GM12801 (cell line): ENCODE measurements around the gene BRSK1.

Experiments
- CTCF ChIP-seq: IDR thresholded peaks from one replicate; pipeline ENCODE4 v1.5.1; 2011; ENCODE audit warnings: control low read depth; ENCODE audit not compliant: insufficient read length; ENCODE audit errors: extremely low read depth

BRSK1 gene

GRCh38 chr19:55270172-55270942 is 13.4 kb upstream of the BRSK1 start:
- TF ChIP-seq CTCF, result no peak

- TF ChIP-seq CTCF, result no peak
These were observed 11.7 kb upstream of the BRSK1 start for GRCh38 chr19:55272142-55272541.

DNA sequence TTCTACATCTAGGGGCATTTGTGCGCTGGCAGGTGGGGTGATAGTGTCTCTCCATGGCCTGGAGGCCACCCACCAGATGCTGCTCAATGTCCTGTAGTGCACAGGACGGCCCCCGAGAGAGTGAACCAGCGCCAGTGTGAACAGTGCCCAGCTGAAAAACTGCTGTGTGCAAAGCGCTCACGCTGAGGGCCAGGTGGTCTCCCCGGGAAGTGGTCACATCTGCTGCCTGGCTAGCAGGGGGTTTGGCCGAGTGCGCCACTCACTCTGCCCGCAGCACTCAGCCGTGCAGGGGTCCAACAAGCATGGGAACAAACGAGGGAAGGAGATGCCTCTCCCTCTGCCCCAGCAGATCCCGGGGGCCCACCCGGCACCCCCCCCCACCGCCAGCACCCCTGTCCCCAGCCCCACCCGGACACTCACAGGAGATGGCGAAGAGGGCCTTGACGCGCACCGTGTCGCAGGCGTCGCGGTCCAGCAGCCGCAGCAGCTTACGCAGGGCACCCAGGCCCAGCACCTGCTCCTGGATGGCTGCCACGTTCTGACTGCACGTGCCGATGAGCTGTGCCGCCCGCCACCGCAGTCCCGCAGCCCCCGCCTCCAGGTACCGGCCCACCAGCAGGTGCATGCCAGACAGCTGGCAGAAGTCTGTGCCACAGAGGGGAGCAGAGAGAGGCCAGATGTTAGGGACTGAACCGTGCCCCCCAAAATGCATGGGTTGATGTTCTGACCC is 9.7 kb upstream of the BRSK1 start:
- no peak for TF ChIP-seq CTCF

GRCh38 chr19:55275851-55276719 is 7.7 kb upstream of the BRSK1 start:
- TF ChIP-seq CTCF, result no peak

GRCh38 chr19:55276720-55277430 is 6.9 kb upstream of the BRSK1 start:
- TF ChIP-seq CTCF, result no peak

DNA sequence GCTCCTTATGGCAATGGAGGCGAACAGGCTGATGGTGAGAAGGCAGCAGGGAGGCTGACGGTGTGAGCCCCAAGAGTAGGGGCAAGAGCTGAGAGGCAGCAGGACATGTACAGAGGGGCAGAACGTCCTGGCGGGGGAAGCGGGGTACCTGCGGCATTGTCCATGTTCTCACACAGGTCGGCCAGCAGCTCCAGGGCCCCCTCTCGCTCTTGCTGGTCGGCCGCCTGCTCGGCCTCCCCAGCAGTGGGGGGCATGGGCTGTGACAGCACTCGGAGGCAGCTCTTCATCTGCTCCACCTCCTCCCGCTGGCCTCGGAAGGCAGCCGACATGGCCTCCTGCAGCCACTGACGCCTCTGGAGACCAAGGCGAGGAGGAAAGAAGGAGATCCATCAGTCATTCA is 6.3 kb upstream of the BRSK1 start:
- no peak for TF ChIP-seq CTCF
